ENCODE measurements around the gene KRTAP4-11.
"Not testable (repeated sequence)": the region's sequence is repeated elsewhere in the genome, so short reads cannot be mapped to it uniquely, and the experiment has no call there.

KRTAP4-11 gene

DNA sequence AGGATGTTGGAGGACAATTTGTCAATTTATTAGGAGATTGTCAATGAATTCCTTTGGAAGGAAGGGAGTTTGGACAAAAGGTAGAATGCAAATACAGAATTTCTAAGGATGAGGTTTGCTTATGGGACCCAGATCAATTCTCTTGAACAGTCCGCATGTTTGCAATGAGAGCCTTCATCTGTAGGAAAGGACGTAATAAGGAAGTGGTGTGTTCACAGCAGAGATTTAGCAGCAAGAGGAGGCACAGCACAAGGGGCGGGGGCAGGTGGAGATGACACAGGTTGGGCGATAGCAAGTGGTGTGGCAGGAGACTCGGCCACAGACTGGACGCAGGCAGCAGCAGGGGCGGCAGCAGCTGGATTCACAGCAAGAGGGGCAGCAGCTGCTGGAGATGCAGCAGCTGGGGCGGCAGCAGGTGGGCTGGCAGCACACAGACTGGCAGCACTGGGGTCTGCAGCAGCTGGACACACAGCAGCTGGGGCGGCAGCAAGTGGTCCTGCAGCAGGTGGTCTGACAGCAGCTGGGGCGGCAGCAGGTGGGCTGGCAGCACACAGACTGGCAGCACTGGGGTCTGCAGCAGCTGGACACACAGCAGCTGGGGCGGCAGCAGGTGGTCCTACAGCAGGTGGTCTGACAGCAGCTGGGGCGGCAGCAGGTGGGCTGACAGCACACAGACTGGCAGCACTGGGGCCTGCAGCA is 5.3 kb upstream of the KRTAP4-11 start:
- FAIRE-seq = not testable (repeated sequence)

DNA sequence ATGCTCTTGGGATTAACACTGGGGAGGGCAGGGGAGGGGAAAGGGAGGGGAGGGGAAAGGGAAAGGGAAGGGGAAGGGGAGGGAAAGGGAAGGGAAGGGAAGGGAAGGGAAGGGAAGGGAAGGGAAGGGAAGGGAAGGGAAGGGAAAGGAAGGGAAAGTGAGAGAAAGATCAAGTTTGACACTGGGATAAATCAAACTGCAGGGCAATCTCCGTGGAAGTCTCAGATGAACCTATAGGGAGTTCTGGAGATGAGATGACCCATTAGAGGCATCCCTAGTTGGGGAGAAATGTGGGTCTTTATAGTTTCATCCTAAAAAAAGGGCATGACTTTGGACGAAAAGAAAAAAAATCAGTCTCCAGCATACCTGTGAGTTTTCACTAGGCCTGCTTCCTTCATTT is 3.6 kb upstream of the KRTAP4-11 start:
- FAIRE-seq = no peak

DNA sequence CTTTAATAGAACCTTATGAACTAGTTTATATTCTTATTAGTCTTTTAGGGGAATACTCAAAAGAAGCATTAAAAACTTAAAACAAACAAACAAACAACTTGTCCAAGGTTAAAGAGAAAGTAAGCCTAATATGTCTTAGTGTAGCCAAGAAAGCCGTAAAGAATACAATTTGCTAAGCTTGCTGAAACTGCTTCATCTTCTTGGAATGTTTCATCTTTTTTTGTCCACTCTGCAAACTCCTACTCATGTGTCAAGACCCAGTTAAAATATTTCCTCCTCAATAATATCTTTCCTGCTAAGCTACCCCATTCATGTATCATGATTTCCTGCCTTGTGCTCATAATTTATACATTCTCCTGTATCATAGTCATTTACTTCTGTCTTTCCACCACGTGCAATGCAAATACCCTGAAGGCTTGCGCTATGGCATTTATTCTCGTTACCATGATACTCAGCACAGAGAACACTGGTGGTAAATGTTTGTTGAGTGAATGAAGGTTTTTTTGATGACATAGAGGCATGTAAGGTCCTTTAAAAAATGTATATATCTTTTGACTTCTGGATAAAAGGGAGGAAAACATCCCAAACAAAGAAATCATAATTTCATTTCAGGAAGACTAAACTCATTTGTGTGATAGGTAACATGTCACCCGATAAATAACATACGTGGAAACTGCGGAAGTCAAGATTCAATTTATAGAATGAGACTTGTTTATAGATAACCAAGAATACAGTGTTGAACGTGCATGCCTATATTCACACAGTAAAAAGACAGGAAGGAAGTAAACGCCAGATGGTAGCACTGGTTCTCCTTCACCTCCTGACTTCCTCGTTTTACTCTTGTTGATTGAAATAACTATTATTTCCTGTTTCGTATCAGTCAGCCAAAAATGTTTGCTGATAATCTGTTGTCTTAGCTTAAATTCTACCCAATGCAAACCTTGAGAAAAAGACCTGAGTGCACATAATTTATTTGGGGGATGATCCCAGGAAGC is 1.8 kb upstream of the KRTAP4-11 start:
- peak; percentile 95 for FAIRE-seq

DNA sequence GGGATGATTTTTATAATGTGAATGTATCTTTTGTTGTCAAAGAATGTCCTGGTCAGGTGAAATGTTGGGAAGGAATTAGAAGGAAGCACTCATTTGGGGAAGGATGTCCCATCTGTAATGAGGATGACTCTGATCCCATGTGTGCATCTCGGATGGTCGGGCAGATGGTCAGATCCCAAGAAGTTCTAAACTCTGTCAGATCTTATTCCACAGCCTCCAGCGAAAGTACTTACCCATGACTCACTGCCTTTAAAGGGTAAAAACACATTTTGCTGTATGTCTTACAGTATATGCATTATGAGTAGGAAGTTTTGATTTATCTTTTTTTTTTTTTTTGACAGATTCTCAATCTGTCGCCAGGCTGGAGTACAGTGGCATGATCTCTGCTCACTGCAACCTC is 548 bp upstream of the KRTAP4-11 start:
- FAIRE-seq = no peak

DNA sequence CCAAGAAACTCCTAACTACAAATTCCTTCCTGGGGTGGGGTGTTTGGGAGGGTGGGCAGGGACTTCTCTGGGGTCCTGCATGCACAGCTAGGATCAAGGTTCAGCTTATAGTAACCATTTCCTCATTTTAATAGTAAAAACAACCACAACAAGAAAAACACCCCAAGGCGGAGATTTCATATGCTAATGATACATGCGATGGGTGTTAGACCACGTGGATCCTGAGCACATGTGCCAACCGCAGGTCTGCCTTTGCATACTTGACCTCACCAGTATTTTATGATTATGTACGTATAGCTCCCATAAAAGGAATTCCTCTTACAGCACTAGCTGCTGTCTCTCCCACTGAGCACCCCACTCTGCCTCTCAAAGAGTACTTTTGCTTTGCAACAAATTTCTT is 1.9 kb downstream of the KRTAP4-11 start:
- no peak for FAIRE-seq

DNA sequence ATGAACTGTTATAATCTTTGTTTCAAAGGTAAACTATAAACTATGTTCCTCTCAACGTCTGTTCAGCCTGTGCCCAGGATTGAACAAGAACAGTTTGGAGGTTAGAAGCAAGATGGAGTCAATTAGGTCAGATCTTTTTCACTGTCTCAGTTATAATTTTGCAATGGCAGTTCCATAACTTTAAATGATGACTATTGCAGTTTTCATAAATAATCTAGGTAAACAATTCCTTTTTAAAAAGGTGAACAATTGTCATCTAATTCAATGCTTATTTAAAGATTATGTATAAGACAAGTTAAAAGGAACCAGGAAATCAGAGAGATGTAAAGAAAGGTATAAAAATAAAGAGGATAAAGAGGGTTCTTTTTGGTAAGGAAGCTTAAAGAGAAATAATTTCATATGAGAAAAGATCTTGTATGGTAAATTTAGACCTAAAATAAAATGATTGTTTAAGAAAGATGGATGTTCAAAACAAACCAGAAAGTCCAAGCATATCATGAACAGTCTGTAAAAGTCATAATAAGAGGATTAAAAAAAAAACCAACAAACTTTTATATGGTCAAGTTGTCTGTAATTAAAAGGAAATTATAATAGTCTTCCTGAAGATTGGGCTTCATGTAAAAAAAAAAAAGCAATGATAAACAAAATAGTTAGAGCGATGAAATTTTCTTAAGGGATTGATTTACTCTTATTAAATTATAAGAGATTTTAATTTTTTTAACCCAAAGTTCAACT is 6.9 kb downstream of the KRTAP4-11 start:
- FAIRE-seq = no peak

DNA sequence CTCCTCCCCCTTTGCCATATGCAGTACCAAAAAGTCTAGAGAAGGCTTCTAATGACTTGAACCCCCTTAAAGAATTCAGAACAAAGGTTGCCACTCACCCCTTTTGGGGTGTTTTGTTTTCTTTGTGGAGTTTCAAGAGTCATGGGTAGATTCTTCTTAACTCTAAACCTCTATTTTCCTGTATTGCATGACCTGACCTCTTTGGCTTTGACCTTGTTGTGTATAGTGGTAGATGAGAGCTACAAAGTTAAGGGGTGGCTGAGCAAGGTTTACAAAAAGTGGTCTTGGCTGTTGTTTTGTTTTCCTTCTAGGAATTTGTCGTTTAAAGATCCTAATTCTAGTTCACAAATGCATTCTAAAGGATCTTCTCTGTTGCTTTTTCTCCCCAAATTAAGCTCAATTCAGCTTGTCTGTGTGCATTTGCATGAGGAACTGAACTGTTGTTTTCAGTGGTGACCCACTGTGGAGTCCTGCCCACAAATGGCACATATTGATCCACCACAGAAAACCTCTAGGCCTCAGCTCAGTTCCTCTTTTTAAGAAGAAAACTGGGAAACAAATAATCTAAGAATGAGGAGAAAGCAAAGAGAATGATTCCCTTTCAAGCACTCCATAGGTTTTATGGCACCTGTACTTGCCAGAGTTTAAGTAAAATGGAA is 9.3 kb downstream of the KRTAP4-11 start:
- not testable (repeated sequence) for FAIRE-seq

DNA sequence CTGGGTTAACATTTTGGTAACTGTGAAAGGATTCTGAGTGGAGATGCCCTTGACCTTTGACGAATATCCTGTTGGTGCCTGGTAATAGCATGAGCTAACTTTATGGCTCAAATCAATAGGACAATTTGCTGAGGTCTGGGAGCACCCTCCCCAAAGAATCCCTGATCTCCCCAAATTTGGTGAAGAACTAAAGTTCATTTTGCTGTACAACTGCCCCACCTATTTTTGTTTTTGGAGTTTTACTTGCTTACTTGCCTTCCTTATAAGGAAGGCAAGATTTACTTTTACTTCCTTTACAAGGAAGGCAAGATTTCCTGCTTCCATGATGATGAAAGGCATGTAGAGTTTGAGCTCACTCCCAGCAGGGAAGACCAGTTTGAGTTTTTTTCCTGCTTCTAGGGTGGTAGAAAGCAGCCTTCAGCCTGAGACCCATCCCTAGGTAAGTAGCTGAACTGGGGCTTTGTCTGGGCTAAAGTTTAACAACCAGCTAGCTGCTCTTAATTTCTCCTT is 10.2 kb downstream of the KRTAP4-11 start:
- no peak for FAIRE-seq

DNA sequence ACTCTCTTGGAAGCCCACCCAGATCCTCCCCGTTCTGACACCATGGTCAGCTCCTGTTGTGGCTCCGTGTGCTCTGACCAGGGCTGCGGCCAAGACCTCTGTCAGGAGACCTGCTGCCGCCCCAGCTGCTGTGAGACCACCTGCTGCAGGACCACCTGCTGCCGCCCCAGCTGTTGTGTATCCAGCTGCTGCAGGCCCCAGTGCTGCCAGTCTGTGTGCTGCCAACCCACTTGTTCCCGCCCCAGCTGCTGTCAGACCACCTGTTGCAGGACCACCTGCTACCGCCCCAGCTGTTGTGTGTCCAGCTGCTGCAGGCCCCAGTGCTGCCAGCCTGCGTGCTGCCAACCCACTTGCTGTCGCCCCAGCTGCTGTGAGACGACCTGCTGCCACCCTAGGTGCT is 12.8 kb downstream of the KRTAP4-11 start, which contains the start of gene KRTAP4-9:
TSS of gene KRTAP4-9 (plus strand) at position 43 of the 400 bp plus-strand sequence. CDS start at position 43, 0 bp downstream.
- FAIRE-seq = not testable (repeated sequence)

DNA sequence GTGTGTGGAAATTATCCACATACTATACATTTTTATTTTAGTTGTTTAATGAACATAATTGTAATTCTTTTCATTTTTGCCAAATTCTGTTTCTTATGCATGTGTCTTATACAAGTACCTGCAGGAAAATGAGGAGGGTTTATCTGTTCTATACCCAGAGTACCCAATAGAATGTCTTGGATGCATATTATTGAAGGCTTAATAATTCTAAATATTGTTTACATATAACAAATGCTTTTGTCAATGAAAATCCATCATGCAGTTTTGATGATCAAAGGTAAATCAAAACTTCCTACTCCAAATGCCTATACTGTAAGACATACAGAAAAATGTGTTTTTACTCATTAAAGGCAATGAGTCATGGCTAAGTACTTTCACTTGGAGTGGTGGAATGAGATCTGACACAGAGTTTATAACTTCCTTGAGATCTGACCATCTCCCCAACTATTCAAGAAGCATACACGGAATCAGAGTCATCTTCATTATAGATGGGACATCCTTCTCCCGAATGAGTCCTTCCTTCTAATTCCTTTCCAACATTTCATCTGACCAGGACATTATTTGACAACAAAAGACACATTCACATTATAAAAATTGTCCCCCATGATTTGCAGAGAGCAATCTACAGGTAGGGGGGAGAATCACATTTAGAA is 13.7 kb downstream of the KRTAP4-11 start:
- peak; percentile 45 for FAIRE-seq

DNA sequence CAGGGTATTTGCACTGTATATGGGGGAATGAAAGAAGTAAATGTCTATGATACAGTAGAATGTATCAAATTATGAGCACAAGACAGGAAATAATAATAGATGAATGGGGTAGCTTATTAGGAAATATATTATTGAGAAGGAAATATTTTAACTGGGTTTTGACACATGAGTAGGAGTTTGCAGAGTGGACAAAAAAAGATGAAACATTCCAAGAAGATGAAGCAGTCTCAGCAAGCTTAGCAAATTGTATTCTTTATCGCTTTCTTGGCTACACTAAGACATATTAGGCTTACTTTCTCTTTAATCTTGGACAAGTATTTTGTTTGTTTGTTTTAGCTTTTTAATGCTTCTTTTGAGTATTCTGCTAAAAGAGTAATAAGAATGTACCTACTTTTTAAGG is 14.3 kb downstream of the KRTAP4-11 start:
- no peak for FAIRE-seq

DNA sequence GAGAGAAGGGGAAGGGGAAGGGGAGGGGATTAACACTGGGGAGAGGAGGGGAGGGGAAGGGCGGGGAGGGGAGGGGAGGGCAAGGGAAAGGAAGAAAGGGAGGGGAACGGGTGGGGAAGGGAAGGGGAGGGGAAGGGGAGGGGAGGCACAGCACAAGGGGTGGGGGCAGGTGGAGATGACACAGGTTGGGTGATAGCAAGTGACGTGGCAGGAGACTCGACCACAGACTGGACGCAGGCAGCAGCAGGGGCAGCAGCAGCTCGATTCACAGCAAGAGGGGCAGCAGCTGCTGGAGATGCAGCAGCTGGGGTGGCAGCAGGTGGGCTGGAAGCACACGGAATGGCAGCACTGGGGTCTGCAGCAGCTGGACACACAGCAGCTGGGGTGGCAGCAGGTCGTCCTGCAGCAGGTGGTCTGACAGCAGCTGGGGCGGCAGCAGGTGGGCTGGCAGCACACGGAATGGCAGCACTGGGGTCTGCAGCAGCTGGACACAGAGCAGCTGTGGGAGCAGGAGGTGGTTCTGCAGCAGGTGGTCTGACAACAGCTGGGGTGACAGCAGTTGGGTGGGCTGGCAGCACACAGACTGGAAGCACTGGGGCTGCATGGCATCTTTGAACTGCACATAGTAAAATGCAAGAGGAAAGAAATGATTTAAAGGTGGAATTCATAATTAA is 16.4 kb downstream of the KRTAP4-11 start, which contains the start of gene KRTAP4-16:
TSS of gene KRTAP4-16 (minus strand) at position 624 of the 674 bp plus-strand sequence. CDS start at position 624, 0 bp downstream.
- no peak for FAIRE-seq

DNA sequence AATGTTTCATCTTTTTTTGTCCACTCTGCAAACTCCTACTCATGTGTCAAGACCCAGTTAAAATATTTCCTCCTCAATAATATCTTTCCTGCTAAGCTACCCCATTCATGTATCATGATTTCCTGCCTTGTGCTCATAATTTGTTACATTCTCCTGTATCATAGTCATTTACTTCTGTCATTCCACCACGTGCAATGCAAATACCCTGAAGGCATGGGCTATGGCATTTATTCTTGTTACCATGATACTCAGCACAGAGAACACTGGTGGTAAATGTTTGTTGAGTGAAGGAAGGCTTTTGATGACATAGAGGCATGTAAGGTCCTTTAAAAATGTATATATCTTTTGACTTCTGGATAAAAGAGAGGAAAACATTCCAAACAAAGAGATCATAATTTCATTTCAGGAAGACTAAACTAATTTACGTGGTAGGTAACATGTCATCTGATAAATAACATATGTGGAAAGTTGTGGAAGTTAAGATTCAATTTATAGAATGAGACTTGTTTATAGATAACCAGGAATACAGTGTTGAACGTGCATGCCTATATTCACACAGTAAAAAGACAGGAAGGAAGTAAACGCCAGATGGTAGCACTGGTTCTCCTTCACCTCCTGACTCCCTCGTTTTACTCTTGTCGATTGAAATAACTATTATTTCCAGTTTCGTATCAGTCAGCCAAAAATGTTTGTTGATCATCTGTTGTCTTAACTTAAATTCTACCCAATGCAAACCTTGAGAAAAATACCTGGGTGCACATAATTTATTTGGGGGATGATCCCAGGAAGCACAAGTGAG is 18.3 kb downstream of the KRTAP4-11 start:
- not testable (repeated sequence) for FAIRE-seq

DNA sequence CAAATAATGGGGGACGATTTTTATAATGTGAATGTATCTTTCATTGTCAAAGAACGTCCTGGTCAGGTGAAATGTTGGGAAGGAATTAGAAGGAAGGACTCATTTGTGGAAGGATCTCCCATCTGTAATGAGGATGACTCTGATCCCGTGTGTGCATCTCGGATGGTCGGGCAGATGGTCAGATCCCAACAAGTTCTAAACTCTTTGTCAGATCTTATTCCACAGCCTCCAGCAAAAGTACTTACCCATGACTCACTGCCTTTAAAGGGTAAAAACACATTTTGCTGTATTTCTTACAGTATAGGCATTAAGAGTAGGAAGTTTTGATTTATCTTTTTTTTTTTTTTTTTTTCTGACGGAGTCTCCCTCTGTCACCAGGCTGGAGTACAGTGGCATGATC is 19.7 kb downstream of the KRTAP4-11 start:
- no peak for FAIRE-seq

DNA sequence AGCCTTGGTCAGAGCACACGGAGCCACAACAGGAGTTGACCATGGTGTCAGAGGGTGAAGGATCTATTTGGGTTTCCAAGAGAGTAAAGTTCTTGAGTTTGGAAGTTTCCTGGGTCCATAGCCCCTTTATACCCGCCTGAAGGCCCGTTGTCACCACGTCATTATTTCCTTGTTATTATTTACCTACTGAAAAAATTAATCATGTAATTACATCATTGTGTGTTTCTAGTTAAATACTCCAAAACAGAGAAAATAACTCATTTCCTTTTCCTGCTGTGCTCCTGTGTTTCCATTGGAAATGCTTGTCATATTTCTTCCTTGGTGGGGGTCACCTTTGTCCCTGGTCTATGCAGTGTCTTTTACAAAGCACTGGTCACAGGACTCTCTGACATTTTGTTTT is 20.1 kb downstream of the KRTAP4-11 start, which contains the start of gene KRTAP4-8:
TSS of gene KRTAP4-8 (minus strand) at position 101 of the 400 bp plus-strand sequence. CDS start at position 43, 58 bp downstream.
- no peak for FAIRE-seq

DNA sequence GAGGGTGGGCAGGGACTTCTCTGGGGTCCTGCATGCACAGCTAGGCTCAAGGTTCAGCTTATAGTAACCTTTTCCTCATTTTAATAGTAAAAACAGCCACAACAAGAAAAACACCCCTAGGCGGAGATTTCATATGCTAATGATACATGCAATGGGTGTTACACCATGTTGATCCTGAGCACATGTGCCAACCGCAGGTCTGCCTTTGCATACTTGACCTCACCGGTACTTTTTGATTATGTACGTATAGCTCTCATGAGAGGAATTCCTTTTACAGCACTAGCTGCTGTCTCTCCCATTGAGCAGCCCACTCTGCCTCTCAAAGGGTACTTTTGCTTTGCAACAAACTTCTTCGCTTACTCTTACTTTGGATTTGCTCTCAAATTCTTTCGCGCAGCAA is 22.1 kb downstream of the KRTAP4-11 start:
- FAIRE-seq = no peak

DNA sequence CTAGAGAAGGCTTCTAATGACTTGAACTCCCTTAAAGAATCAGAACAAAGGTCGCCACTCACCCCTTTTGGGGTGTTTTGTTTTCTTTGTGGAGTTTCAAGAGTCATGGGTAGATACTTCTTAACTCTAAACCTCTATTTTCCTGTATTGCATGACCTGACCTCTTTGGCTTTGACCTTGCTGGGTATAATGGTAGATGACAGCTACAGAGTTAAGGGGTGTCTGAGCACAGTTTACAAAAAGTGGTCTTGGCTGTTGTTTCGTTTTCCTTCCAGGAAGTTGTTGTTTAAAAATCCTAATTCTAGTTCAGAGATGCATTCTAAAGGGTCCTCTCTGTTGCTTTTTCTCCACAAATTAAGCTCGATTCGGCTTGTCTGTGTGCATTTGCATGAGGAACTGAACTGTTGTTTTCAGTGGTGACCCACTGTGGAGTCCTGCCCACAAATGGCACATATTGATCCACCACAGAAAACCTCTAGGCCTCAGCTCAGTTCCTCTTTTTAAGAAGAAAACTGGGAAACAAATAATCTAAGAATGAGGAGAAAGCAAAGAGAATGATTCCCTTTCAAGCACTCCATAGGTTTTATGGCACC is 29.3 kb downstream of the KRTAP4-11 start:
- not testable (repeated sequence) for FAIRE-seq

DNA sequence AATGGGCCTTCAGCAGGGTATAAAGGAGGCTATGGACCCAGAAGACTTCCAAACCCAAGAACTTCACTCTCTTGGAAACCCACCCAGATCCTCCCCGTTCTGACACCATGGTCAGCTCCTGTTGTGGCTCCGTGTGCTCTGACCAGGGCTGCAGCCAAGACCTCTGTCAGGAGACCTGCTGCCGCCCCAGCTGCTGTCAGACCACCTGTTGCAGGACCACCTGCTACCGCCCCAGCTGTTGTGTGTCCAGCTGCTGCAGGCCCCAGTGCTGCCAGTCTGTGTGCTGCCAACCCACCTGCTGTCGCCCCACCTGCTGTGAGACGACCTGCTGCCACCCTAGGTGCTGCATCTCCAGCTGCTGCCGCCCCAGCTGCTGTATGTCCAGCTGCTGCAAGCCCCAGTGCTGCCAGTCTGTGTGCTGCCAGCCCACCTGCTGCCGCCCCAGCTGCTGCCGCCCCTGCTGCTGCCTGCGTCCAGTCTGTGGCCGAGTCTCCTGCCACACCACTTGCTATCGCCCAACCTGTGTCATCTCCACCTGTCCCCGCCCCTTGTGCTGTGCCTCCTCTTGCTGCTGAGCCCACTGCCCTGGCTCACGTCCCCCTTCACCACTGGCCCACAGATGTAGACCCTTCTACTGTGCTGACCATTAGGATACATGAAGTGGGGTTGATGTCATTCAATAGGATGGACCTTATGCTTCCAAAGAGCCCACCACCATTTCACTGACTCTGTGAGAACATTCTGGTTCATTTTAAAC is 33.9 kb downstream of the KRTAP4-11 start, which contains the start of gene KRTAP4-7:
TSS of gene KRTAP4-7 (plus strand) at position 51 of the 757 bp plus-strand sequence. CDS start at position 108, 57 bp downstream.
- FAIRE-seq = not testable (repeated sequence)
